Stimulated activated CD8-positive, alpha-beta memory T cell treated with anti-CD3 and anti-CD28 coated beads, Interleukin-15, amount 100 ng/mL, for 48 hours (primary cell): ENCODE results near the gene IGF2BP3.

Experiments used
- DNase-seq, 2 donors: peaks; one replicate each; pipeline ENCODE4 v3.0.0-alpha.2; 2020; ENCODE audit warnings: low read depth in 2 of 2

The IGF2BP3 gene

DNA sequence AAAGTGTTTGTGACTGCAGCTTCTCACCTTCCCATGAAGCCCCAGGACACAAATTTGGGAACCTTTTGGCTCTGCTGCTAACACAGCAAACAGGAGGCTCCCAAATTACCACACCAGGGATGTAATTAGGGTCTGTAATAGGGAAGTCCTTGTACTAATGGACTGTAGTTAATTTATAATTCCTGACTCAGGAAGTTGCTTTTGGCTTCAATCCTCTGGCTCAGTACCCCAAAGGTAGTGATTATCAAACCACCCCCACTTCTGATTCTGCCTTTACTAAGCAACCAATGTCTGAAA lies 174.9 kb downstream of the IGF2BP3 start:
- DNase-seq = no peak

GRCh38 chr7:23294549-23295400 lies 175.5 kb downstream of the IGF2BP3 start:
- no peak for DNase-seq

DNA sequence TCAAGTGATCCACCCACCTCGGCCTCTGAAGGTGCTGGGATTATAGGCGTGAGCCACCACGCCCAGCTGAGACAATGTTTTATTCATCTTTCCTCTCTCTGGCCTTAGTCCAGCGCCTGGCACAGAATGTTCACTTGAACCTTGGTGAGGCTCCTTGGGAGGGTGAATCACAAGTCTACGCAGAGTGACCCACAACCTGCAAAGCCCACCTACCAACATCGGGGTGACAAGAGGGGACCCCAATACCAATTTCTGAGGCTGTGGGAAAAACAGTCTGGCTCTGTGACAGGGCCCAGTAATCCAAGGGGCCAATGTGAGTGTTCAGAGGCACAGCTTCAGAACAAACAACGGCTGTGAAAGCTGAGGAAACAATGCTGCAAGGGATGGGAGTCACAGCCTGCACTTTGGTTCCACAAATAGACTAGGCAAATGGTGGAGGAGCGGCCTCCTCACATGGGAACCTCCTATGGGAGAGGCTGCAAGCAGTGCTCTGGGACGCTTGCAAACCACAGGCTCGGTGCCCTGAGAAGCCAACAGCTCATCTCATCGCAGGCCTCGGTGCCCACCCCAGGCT lies 176.7 kb downstream of the IGF2BP3 start:
- no peak for DNase-seq

- no peak for DNase-seq
Measured at GRCh38 chr7:23292623-23293022, 177.7 kb downstream of the IGF2BP3 start.

GRCh38 chr7:23291957-23292560 lies 178.2 kb downstream of the IGF2BP3 start:
- no peak for DNase-seq

DNA sequence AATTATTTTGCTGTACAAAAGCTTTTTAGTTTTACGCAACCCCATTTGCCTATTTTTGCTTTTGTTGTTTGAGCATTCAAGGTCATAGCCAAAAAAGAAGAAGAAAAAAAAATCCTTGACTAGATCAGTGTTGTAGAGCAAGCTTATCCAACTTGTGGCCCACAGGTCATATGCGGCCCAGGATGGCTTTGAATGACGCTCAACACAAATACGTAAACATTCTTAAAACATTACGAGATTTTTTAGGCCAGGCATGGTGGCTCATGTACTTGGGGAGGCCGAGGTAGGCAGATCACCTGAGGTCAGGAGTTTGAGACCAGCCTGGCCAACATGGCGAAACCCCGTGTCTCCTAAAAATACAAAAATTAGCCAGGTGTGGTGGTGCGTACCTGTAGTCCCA lies 179.3 kb downstream of the IGF2BP3 start:
- no peak for DNase-seq

DNA sequence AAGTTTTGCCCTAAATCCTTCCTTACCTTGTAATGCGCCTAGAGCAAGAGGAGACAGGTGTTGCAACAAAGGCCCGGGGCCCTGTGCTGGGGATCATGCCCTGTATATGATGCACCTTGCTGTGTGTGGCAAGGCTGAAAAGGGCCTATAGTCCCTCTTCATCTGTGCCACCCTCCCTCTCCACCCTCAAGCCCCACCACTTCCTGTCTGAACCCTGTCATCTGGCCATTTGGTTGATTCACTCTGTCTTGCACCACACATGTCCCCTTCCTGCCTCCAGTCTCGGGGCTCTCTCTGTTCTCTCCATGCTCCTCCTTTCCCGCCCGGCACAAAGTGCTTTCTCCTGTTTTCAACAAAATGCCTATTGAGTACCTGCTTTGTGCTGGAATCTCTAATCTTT lies 182.7 kb downstream of the IGF2BP3 start:
- no peak for DNase-seq

DNA sequence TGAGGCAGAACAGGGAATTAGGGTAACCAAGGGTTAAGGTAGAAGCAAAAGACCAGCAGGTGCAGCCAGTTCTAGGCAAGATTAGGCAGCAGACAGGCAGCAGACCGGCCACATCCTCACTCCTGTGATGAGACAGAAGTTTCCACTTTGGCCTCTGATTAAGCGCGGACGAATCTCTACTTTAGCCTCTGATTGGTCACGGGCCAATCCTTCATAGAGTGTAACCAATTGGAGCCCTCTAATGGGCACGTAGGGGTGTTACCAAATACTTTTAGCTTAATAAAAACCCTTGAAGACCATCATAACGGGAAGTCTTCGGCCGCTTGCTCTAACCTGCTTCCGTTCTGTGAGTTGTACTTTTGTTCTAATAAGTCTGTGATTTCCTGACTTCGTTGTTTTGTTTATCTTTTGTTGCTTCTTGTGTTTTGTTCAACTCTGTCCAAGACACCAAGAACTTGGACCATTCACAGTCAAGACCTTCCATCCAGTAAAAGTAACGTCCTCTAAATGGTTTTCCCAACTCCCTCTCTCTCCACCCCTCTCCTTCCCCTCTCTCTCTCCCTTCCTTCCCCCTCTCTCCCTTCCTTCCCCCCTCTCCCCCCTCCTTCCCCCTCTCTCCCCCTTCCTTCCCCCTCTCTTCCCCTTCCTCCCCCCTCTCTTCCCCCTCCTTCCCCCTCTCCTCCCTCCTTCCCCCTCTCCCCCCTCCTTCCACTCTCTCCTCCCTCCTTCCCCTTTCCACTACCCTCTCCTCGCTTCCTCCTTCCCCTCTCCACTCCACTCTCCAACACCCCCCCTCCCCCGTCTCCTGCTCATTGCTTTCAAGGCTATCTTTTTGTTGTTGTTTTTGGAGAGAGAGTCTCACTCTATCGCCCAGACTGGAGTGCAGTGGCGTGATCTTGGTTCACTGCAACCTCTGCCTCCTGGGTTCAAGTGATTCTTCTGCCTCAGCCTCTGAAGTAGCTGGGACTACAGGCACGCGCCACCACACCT lies 184.3 kb downstream of the IGF2BP3 start:
- no peak for DNase-seq

DNA sequence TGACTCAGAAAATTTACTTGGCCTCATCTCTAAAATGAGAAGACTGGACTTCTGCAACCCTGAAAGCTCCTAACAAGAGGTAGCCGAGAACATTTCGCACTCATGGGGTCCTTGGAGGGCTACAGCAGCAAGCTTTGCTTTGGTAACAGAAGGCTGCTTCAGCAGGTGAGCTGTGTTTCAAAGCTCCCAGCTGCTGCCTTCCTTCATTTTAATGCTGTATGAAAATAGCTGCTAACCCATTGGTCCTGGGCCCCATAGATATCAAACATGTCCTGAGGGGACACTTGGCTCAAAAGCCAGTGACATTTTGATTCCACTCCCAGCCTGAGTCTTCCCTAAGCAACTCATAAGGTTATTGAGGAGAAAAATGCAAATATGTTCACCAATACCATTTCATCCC lies 185.4 kb downstream of the IGF2BP3 start:
- no peak for DNase-seq

DNA sequence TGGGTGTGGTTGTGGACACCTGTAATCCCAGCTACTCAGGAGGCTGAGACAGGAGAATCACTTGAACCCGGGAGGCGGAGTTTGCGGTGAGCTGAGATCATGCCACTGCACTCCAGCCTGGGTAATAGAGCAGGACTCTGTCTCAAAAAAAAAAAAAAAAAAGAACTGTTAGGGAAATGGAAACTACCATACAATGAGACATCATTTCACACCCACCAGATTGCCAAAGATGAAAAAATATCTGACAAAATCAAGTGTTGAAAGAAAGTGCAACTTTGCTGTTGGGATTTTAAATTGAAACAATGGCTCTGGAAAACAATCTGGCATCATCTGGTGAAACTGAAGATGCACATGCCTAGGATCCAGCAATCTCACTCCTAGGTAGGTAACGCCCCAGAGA lies 187.2 kb downstream of the IGF2BP3 start:
- DNase-seq = no peak

DNA sequence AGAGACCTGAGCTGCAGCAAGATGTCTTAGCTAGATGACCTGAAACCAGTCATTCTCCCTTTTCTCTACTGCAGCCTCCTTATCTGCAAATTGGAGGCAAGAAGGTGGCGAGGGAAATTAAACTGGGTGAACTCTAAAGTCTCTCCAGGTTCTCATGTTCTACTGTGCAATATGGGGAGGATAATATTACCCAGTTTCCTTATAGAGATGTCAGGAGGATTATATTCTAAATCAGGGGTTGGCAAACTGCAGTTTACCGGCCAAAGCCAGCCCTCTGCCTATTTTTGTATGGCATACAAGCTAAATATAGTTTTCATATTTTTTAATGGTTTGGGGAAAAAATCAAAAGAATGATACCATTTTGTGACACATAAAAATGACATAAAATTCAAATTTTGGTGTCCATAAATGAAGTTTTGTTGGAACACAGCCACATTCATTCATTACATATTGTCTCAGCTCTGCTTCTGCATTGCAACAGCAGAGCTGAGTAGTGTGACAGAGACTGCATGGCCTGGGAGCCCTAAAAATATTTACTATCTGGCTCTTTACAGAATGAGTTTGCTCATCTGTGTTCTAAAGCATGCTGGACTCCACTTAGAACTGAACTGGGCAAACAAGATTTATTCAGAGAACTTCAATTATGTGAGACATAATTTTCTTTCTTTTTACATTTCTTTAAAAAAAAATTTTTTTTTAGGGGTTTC lies 190.3 kb downstream of the IGF2BP3 start:
- no peak for DNase-seq

GRCh38 chr7:23277359-23277989 lies 192.8 kb downstream of the IGF2BP3 start:
- no peak for DNase-seq

DNA sequence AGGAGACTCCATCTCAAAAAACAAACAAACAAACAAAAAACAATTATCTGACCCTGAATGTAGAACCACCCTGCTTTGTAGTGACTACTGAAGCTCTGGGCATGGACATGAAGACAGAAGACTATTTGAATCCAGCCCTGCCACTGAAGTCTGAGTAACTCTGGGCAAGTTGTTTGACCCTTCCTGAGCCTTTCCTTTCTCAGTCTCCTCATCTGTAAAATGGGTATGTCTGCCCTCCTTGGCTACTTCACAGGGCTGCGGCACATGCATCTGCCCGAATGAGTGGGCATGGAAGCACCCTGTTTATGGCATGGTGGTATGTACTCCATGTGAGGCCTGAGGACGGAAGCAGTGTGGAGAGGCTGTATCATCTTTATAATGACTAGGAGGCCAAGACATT lies 193.3 kb downstream of the IGF2BP3 start:
- no peak for DNase-seq

DNA sequence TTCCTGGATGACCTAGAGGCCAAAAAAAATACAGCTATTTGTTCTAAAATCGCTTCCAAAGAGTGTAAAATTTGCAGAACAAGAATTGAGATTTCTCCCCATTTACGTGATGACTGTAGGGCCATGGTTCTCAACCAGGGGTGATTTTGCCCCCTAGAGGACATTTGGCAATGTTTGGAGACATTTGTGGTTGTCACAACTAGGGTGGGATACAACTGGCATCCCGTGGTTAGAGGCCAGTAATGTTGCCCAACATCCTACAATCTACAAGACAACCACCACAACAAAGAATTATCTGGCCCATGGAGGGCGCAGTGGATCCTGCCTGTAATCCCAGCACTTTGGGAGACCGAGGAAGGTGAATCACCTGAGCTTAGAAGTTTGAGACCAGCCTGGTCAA lies 193.9 kb downstream of the IGF2BP3 start:
- no peak for DNase-seq

GRCh38 chr7:23275912-23276311 lies 194.4 kb downstream of the IGF2BP3 start:
- no peak for DNase-seq

- DNase-seq = peak; percentile 79 to 81
Measured at GRCh38 chr7:23273141-23273599, 197.1 kb downstream of the IGF2BP3 start.

- no peak for DNase-seq
Measured at GRCh38 chr7:23272275-23272674, 198.0 kb downstream of the IGF2BP3 start.

DNA sequence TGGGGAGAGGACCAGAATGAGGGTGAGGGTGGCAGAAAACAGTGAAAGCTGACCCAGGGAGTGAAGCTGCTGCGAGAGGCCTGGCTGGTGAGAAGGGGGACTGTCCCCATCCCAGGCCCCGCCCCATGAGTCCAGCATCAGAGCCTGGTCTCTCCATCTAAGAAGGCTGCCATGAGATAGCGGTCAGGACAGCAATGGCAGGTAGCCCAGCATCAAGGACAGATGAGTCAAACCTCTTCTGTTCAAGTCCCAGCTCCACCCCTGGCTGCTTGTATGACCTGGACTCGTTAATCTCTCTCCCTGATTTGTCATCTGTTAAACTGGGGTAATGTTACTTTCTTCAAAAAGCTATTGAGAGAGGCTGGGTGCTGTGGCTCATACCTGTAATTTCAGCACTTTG lies 201.5 kb downstream of the IGF2BP3 start:
- DNase-seq = no peak

GRCh38 chr7:23268167-23268566 lies 202.1 kb downstream of the IGF2BP3 start:
- DNase-seq = no peak

- DNase-seq = no peak
Measured at GRCh38 chr7:23267357-23267756, 202.9 kb downstream of the IGF2BP3 start.

DNA sequence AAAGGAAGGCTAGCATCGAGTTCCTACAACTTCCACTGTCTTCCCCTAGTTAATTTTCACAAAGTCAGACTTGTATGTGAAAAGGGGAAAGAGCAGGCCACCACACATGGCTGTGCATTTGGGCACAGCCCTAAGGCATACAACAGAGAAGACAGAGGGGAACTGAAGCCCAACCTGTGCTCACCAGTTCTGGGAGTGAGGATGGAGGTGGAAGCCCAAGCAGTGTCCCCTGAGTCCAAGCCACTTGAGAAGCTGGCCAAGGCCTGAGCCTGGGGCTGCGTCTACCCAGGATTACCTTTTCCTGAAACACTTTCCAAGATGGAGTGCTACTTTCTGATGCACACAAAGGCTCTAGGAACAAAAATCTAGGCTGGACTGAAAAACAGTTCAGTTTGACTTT lies 203.4 kb downstream of the IGF2BP3 start:
- no peak for DNase-seq
